ENCODE data around the gene NUP93.

DNA sequence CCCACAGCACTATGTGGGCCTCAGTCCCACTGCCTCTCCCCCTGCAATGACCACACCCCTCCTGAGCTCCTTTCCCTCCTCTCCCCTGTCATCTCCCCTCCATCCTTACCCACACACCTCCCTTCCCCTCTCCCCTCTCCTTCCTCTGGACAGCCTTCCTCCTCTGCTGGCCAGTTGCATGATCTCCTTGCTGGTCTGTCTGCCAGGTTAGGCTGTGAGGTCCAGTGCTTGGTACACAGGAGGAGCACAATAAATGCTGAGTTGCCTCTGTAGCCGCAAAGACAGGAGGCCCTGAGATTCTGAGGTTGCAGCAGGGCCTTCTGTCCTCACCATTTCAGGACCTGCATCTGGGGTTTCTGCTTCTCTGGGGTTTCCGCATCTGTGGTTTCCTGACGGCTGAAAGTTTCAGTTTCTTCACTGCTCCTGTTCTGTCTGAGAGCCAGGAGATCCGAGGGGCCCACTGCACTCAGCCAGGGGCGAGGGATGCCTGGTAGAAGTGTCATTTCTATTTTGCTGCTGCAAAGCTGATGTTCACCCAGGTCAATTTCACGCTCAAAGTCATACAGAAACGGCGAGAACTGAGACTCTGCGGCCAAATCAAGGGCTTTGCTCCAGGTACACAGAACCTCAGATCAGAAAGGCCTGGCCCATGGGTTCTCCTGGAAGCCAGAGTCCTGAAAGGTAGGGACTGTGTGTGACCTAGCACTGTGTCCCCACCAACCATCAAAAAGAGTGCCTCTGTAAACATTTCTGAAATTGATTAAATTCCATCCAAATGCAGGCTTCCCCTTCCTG is 130.5 kb downstream of the NUP93 start:
- TF ChIP-seq, protein P1, sequence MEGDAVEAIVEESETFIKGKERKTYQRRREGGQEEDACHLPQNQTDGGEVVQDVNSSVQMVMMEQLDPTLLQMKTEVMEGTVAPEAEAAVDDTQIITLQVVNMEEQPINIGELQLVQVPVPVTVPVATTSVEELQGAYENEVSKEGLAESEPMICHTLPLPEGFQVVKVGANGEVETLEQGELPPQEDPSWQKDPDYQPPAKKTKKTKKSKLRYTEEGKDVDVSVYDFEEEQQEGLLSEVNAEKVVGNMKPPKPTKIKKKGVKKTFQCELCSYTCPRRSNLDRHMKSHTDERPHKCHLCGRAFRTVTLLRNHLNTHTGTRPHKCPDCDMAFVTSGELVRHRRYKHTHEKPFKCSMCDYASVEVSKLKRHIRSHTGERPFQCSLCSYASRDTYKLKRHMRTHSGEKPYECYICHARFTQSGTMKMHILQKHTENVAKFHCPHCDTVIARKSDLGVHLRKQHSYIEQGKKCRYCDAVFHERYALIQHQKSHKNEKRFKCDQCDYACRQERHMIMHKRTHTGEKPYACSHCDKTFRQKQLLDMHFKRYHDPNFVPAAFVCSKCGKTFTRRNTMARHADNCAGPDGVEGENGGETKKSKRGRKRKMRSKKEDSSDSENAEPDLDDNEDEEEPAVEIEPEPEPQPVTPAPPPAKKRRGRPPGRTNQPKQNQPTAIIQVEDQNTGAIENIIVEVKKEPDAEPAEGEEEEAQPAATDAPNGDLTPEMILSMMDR (IDR thresholded peaks at IDR 0.05; ENCODE audit: borderline replicate concordance, extremely low read depth, low read length, poor library complexity, severe bottlenecking) = no peak
- no peak for TF ChIP-seq EZH2 (IDR thresholded peaks at IDR 0.05; ENCODE audit: borderline replicate concordance, low read depth, low read length, severe bottlenecking)

Data from DND-41 (cell line).